Mononuclear cell (primary cell): ENCODE results near the gene LILRA1. TPM values are rescaled to one million over a fixed set of nuclear protein-coding genes. Genes with fewer than 3 reads are reported as not detected.
A peak's percentile ranks its signal among the peaks of the same experiment; 100 is the strongest.
"Not testable (repeated sequence)": the region's sequence is repeated elsewhere in the genome, so short reads cannot be mapped to it uniquely, and the experiment has no call there.

Experiments used
- H3K27me3 ChIP-seq: 2 replicates; pipeline ENCODE4 v1.6.0; 2011; ENCODE audit warnings: low read length, control low read depth; ENCODE audit not compliant: insufficient read depth
- H3K4me1 ChIP-seq: 2 replicates; pipeline ENCODE4 v1.5.1; 2011; ENCODE audit warnings: mild to moderate bottlenecking, low read length, control low read depth; ENCODE audit not compliant: insufficient read depth
- H3K4me3 ChIP-seq: 2 replicates; pipeline ENCODE4 v1.5.1; 2011; ENCODE audit warnings: mild to moderate bottlenecking, low read length, moderate library complexity
- H3K9me3 ChIP-seq: 2 replicates; pipeline ENCODE4 v1.5.1; 2011; ENCODE audit warnings: low read depth, mild to moderate bottlenecking, control low read depth, low read length
- total RNA-seq: library from RNA; depleted of rRNA; stranded (reverse); fragments of >200 nt; gene quantifications from one replicate; pipeline ENCODE4 v1.2.3, GENCODE V29; 2012

Gene LILRA1
- total RNA-seq, result 18.5 TPM

- not testable (repeated sequence) for H3K27me3 ChIP-seq, H3K9me3 ChIP-seq
- peak within 1 kb of the TSS; percentile 46 for H3K4me3 ChIP-seq
- peaks cover 31% of the 10 kb centered on the region for H3K4me1 ChIP-seq
Observed at GRCh38 chr19:54593445-54593844, at the start of gene LILRA1. Gene LILRA1, plus strand, starts transcription at chr19:54593632. Its CDS starts 613 bp downstream, at chr19:54594245.

DNA sequence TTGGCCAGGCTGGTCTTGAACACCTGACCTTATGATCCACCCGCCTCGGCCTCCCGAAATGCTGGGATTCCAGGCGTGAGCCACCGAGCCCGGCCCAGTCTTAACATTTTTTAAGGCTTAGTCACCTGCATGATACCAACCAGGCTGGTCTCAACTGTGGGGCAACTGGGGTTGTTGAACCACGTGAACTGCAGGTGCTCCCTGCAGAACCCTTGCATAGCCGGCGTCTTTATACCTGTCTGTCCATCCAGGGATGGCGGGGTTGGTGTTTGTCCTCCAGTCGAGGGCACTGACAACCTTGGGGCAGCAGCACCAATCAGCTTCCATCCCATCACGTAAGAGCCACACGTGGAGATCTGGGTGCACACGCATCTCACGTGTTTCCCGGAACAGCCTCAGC lies 44.6 kb upstream of the LILRA1 start:
- Histone ChIP-seq H3K4me1 (peaks cover 9% of the 10 kb centered on the region), H3K9me3 (no peaks in the 10 kb centered on the region), H3K4me3 (no peak overlapping the region), H3K27me3 (no peaks in the 10 kb centered on the region)

DNA sequence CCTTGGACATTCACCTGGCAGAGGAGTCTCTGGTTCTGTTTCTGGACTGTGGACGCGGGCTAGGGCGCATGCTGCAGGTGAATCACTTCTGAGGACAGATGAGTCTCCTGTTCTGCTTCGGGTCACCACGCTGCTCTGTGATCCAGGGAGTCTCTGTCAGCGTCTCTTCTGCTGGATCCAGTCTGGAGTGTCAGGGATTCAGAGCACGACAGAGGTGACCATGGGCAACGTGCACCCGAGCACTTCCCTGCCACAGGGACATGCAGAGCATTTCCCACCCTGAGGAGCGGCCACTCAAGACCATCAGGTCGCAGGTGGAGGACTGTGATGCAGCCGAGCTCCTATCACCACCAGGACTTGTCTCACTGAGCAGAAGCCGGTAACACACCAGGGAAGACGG lies 44.2 kb upstream of the LILRA1 start:
- Histone ChIP-seq H3K4me3 (no peak overlapping the region), H3K9me3 (no peaks in the 10 kb centered on the region), H3K27me3 (no peaks in the 10 kb centered on the region), H3K4me1 (peaks cover 9% of the 10 kb centered on the region)

DNA sequence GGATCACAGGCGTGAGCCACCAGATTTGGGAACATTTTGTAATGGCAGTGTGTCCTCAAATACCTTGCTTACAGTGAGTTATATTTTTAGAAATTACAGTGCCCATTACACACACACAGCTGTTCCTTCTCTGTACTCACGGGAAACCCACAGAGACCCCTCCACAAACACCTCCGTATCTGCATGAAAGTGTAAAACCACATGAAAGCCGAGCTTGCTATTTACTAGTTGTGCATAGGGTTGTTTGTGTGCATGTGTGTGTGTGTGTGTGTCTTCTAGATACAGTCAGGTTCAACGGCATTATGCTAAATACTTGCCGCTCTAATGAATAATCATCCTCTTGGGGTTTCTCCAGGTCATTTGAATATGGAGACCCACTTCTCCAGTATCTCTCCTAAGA lies 42.1 kb upstream of the LILRA1 start:
- H3K4me1 ChIP-seq, result peaks cover 9% of the 10 kb centered on the region
- no peaks in the 10 kb centered on the region for H3K27me3 ChIP-seq
- H3K9me3 ChIP-seq, result no peaks in the 10 kb centered on the region
- H3K4me3 ChIP-seq, result no peak overlapping the region

DNA sequence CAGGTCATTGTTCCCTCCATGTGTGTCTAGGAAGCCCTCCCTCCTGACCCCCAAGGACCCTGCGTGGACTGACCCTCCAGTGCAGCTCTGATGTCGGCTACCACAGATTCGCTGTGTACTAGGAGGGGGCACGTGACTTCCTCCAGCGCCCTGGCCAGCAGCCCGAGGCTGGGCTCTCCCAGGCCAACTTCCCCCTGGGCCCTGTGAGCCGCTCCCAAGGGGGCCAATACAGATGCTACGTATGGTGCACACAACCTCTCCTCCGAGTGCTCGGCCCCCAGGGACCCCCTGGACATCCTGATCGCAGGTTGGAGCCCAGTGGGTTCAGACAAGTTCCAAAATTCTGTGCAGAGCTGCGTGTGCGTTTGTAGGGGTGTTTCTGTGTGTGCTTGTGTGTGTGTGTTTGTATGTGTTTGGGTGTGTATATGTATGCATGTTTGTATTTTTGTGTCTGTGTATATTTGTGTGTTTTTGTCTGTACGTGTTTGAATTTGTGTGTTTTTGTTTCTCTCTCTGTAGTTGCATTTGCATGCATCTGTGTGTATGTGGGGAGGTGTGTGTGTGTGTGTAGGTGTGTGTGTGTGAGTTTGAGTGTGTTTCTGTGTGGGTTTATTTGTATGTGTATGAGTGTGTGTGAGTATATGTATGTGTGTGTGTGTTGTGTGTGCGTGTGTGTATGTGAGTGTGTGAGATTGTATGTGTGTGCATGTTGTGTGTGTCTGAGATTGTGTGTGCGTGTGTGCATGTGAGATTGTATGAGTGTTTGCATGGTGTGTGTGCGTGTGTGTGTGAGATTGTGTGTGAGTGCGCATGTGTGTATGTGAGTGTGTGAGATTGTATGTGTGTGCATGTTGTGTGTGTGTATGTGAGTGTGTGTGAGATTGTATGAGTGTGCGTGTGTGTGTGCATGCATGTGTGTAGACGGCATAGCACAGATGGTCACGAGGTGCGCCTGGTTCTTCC lies 41.2 kb upstream of the LILRA1 start:
- no peaks in the 10 kb centered on the region for H3K27me3 ChIP-seq
- no peaks in the 10 kb centered on the region for H3K9me3 ChIP-seq
- H3K4me3 ChIP-seq, result no peak overlapping the region
- H3K4me1 ChIP-seq, result peaks cover 9% of the 10 kb centered on the region

- H3K9me3 ChIP-seq, result no peaks in the 10 kb centered on the region
- H3K4me3 ChIP-seq, result no peak overlapping the region
- no peaks in the 10 kb centered on the region for H3K27me3 ChIP-seq
- H3K4me1 ChIP-seq, result peaks cover 9% of the 10 kb centered on the region
Observed at GRCh38 chr19:54552913-54553310, 40.5 kb upstream of the LILRA1 start.

GRCh38 chr19:54554006-54554405 lies 39.4 kb upstream of the LILRA1 start:
- no peaks in the 10 kb centered on the region for H3K27me3 ChIP-seq
- H3K4me1 ChIP-seq, result peaks cover 9% of the 10 kb centered on the region
- no peaks in the 10 kb centered on the region for H3K9me3 ChIP-seq
- no peak overlapping the region for H3K4me3 ChIP-seq

GRCh38 chr19:54554896-54555295 lies 38.5 kb upstream of the LILRA1 start:
- no peaks in the 10 kb centered on the region for H3K27me3 ChIP-seq
- H3K4me1 ChIP-seq, result peaks cover 9% of the 10 kb centered on the region
- H3K9me3 ChIP-seq, result no peaks in the 10 kb centered on the region
- no peak overlapping the region for H3K4me3 ChIP-seq

DNA sequence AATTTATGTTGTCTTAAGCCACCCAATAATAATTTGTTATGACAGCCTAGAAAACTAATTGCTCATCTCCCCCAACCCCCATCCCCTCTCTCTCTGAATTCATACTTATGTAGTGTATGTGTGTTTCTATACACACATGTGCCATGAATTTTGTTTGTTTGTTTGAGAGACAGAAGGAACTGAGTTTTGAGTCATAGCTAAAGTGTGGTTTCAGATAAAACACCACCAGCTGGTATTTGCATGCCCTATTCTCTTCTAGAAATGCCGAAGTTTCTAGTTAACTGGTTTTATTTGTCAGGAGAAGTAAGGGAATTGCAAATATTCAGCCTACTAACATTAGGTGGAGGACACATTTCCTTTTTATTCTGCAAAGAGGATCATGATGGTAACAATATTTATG lies 37.2 kb upstream of the LILRA1 start:
- Histone ChIP-seq H3K9me3 (no peaks in the 10 kb centered on the region), H3K27me3 (no peaks in the 10 kb centered on the region), H3K4me3 (no peak overlapping the region), H3K4me1 (peaks cover 9% of the 10 kb centered on the region)

- H3K4me3 ChIP-seq, result no peak overlapping the region
- no peaks in the 10 kb centered on the region for H3K9me3 ChIP-seq
- no peaks in the 10 kb centered on the region for H3K27me3 ChIP-seq
- no peaks in the 10 kb centered on the region for H3K4me1 ChIP-seq
Observed at GRCh38 chr19:54558339-54558738, 35.1 kb upstream of the LILRA1 start.

GRCh38 chr19:54560881-54561385 lies 32.5 kb upstream of the LILRA1 start:
- Histone ChIP-seq H3K4me3 (no peak overlapping the region), H3K4me1 (no peaks in the 10 kb centered on the region), H3K9me3 (no peaks in the 10 kb centered on the region), H3K27me3 (peaks cover 5% of the 10 kb centered on the region)

GRCh38 chr19:54561840-54562239 lies 31.6 kb upstream of the LILRA1 start:
- H3K27me3 ChIP-seq, result peaks cover 5% of the 10 kb centered on the region
- no peaks in the 10 kb centered on the region for H3K9me3 ChIP-seq
- H3K4me1 ChIP-seq, result no peaks in the 10 kb centered on the region
- H3K4me3 ChIP-seq, result no peak overlapping the region

- H3K4me3 ChIP-seq, H3K4me1 ChIP-seq, H3K27me3 ChIP-seq, H3K9me3 ChIP-seq: not testable (repeated sequence)
Observed at GRCh38 chr19:54563206-54563605, 30.2 kb upstream of the LILRA1 start.

DNA sequence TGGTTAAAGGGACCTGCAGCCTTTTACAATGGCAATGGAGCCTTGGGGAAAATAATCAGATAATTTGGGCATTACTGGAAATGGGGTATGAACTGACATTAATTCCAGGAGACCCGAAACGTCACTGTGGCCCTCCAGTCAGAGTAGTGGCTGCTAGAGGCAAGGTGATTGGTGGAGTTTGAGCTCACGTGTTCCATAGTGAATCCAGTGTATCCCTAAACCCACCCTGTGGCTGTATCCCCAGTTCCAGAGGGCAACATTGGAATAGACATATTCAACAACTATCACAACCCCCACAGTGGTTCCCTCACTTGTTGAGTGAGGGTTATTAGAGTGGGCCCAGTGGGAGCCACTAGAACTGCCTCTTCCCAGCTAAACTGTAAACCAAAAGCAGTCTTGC lies 23.1 kb upstream of the LILRA1 start:
- Histone ChIP-seq H3K4me1 (peaks cover 37% of the 10 kb centered on the region), H3K4me3 (no peak overlapping the region)

GRCh38 chr19:54571715-54572615 lies 21.5 kb upstream of the LILRA1 start:
- H3K4me1 ChIP-seq, result peaks cover 48% of the 10 kb centered on the region
- not testable (repeated sequence) for H3K9me3 ChIP-seq, H3K4me3 ChIP-seq, H3K27me3 ChIP-seq

More for the DNA sequence above, 23.1 kb upstream of the LILRA1 start:
- H3K27me3 ChIP-seq, result peaks cover 2% of the 10 kb centered on the region
- H3K9me3 ChIP-seq, result no peaks in the 10 kb centered on the region
